HepG2 (cell line): Measurements from ENCODE around the gene SINHCAF. TPM values are rescaled to one million over a fixed set of nuclear protein-coding genes. Genes with fewer than 3 reads are reported as not detected.

Experiments
- ARNT2 ChIP-seq: sonication (generic); formaldehyde crosslinking; IDR thresholded peaks from 2 replicates; pipeline ENCODE4 v1.8.0; 2022; ENCODE audit warnings: mild to moderate bottlenecking, low read depth, missing genetic modification reagents, moderate library complexity
- BORCS8-MEF2B ChIP-seq: sonication (generic); formaldehyde crosslinking; IDR thresholded peaks from 2 replicates; pipeline ENCODE4 v1.8.0; 2022; ENCODE audit warnings: mild to moderate bottlenecking, missing genetic modification reagents
- CC2D1A ChIP-seq: sonication (generic); formaldehyde crosslinking; IDR thresholded peaks from 2 replicates; pipeline ENCODE4 v1.8.1; 2023; ENCODE audit warnings: mild to moderate bottlenecking, missing genetic modification reagents
- DNMT1 ChIP-seq: sonication (generic); formaldehyde crosslinking; IDR thresholded peaks from 2 replicates; pipeline ENCODE4 v1.5.1; 2020; ENCODE audit warnings: mild to moderate bottlenecking, missing genetic modification reagents
- IRX3 ChIP-seq: sonication (generic); formaldehyde crosslinking; IDR thresholded peaks from 2 replicates; pipeline ENCODE4 v1.8.1; 2023; ENCODE audit warnings: mild to moderate bottlenecking, low read depth, missing genetic modification reagents, borderline replicate concordance
- KDM4B ChIP-seq: sonication (generic); formaldehyde crosslinking; IDR thresholded peaks from 2 replicates; pipeline ENCODE4 v1.4.0; 2020; ENCODE audit warnings: missing genetic modification reagents
- LCORL ChIP-seq, 2 experiments: fragments of 450-650 bp in 1 of 2; sonication (generic) in 1 of 2; formaldehyde crosslinking in 1 of 2; IDR thresholded peaks; 2 replicates each; pipeline versions ENCODE4 v1.5.0 to v1.6.1; 2017 to 2020; ENCODE audit warnings: antibody characterized with exemption in 1 of 2, missing genetic modification reagents in 1 of 2
- MED1 ChIP-seq: sonication (generic); formaldehyde crosslinking; IDR thresholded peaks from 2 replicates; pipeline ENCODE4 v1.4.0; 2020; ENCODE audit warnings: missing genetic modification reagents
- NCOA1 ChIP-seq: sonication (generic); formaldehyde crosslinking; IDR thresholded peaks from 2 replicates; pipeline ENCODE4 v1.9.0; 2021; ENCODE audit warnings: missing genetic modification reagents
- NFIB ChIP-seq: sonication (generic); formaldehyde crosslinking; IDR thresholded peaks from 2 replicates; pipeline ENCODE4 v1.9.0; 2021; ENCODE audit warnings: missing genetic modification reagents, mild to moderate bottlenecking, borderline replicate concordance
- PAF1 ChIP-seq: IDR thresholded peaks from 2 replicates; pipeline ENCODE4 v1.6.1; 2016; ENCODE audit warnings: missing genetic modification reagents, missing compliant biosample characterization
- PRPF4 ChIP-seq: fragments of 200-400 bp; formaldehyde crosslinking; IDR thresholded peaks from 2 replicates; pipeline ENCODE4 v1.6.1; 2016; ENCODE audit warnings: low read length, low read depth; ENCODE audit not compliant: poor library complexity, severe bottlenecking
- RAD51 ChIP-seq: fragments of 450-650 bp; IDR thresholded peaks from 2 replicates; pipeline ENCODE4 v1.6.1; 2016; ENCODE audit warnings: borderline replicate concordance
- REL ChIP-seq: sonication (generic); formaldehyde crosslinking; conservative IDR thresholded peaks from 2 replicates; pipeline ENCODE4 v1.8.0; 2022; ENCODE audit warnings: mild to moderate bottlenecking, missing genetic modification reagents, moderate library complexity
- TCF7L2 ChIP-seq: IDR thresholded peaks from 2 replicates; pipeline ENCODE4 v1.6.1; 2011; ENCODE audit warnings: mild to moderate bottlenecking, low read depth, low read length, moderate library complexity
- TSC22D2 ChIP-seq: sonication (generic); formaldehyde crosslinking; IDR thresholded peaks from 2 replicates; pipeline ENCODE4 v1.5.1; 2020; ENCODE audit warnings: missing genetic modification reagents, mild to moderate bottlenecking, borderline replicate concordance
- ZNF143 ChIP-seq: sonication (generic); formaldehyde crosslinking; IDR thresholded peaks from 2 replicates; pipeline ENCODE4 v1.4.0; 2020; ENCODE audit warnings: missing genetic modification reagents
- ZNF20 ChIP-seq: sonication (generic); formaldehyde crosslinking; IDR thresholded peaks from 2 replicates; pipeline ENCODE4 v1.4.0; 2020; ENCODE audit warnings: mild to moderate bottlenecking, moderate library complexity, missing genetic modification reagents
- ZNF598 ChIP-seq: sonication (generic); formaldehyde crosslinking; IDR thresholded peaks from 2 replicates; pipeline ENCODE4 v1.5.1; 2020; ENCODE audit warnings: mild to moderate bottlenecking, missing genetic modification reagents, borderline replicate concordance
- ZNF841 ChIP-seq: sonication (generic); formaldehyde crosslinking; IDR thresholded peaks from 2 replicates; pipeline ENCODE4 v1.8.1; 2023; ENCODE audit warnings: missing genetic modification reagents, borderline replicate concordance
- ZNF878 ChIP-seq: sonication (generic); formaldehyde crosslinking; IDR thresholded peaks from 2 replicates; pipeline ENCODE4 v1.8.1; 2023; ENCODE audit warnings: mild to moderate bottlenecking, missing genetic modification reagents, moderate library complexity
- ZSCAN30 ChIP-seq: sonication (generic); formaldehyde crosslinking; IDR thresholded peaks from 2 replicates; pipeline ENCODE4 v1.5.0; 2020; ENCODE audit warnings: mild to moderate bottlenecking, missing genetic modification reagents
- polyA plus RNA-seq, 8 experiments: library from polyadenylated mRNA; depleted of rRNA in 3 of 8; stranded (reverse) in 7 of 8; unstranded in 1 of 8; fragments of >200 nt; fragmentation: Illumina TruSeq in 4 of 8; extraction: Trizol in 4 of 8; gene quantifications; 2 replicates each; pipeline versions ENCODE4 v1.2.1 to v1.2.3, GENCODE V29; 2011 to 2016; ENCODE audit warnings: low read depth in 4 of 8, missing spikeins in 1 of 8, mixed read lengths in 1 of 8; ENCODE audit not compliant: insufficient read depth in 1 of 8
- total RNA-seq, 5 experiments: library from RNA; depleted of rRNA; stranded (reverse); fragments of >200 nt; fragmentation: Illumina TruSeq; extraction: Trizol; gene quantifications; 2 replicates each; pipeline ENCODE4 v1.2.3, GENCODE V29; 2016; ENCODE audit warnings: low read depth in 1 of 5
- TF ChIP-seq, protein P1 (sequence below): sonication (generic); formaldehyde crosslinking; IDR thresholded peaks from 2 replicates; pipeline ENCODE4 v1.5.1; 2020; ENCODE audit warnings: mild to moderate bottlenecking, missing genetic modification reagents, moderate library complexity
- TF ChIP-seq, protein P2 (sequence below): conservative IDR thresholded peaks from 2 replicates; pipeline ENCODE4 v1.6.1; 2018; ENCODE audit warnings: missing genetic modification reagents
- TF ChIP-seq, protein P3 (sequence below): sonication (generic); formaldehyde crosslinking; IDR thresholded peaks from 2 replicates; pipeline ENCODE4 v1.9.0; 2021; ENCODE audit warnings: missing genetic modification reagents, mild to moderate bottlenecking, borderline replicate concordance
- TF ChIP-seq, protein P4 (sequence below): sonication (generic); formaldehyde crosslinking; IDR thresholded peaks from 2 replicates; pipeline ENCODE4 v1.5.0; 2020; ENCODE audit warnings: missing genetic modification reagents

SINHCAF gene
- total and polyA plus RNA-seq, 2 of the 13 experiments (the other 11 are each of a cell fraction or from before 2014, with no cell fraction given) = 54.6 to 97.8 TPM

DNA sequence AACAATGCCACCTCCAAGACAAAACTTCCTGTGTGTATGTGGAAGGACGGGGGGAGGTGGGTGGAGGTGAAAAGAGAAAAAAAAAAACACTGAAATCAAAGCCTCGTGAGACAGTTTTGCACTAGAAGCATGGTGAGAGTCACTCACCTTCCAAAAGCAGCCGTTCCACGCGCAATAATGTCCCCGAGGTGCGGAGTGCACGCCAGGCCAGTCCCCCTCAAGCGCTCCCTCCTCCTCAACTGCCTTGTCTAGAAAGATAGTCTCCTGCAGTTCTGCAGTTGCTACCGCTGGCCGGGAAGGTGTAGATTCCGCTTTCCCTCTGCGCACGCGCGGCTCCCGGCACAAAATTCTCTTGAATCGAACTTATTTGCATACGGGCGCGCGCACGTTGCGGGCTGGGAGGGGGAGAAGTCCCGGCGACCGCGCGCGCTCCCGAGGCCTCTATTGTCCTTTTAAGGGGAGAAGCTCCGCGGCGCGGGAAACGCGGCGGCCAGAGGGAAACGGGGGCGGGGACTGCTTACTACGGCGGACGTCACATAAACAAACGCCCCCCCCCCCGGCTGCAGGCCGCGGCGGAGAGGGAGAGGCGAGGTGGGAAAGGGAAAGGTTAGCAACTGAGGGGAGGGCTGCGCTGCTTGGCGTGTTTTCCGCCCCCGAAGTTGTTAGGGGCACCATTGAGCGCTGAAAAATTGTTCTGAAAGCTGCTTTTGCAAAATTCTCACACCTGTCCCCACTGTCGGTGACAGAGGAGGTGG, at the start of gene SINHCAF (continued):
- TF ChIP-seq TCF7L2 = no peak
- TF ChIP-seq ARNT2 (CRISPR knock-in tag) = no peak
- TF ChIP-seq RAD51 = no peak
- TF ChIP-seq, protein P1, sequence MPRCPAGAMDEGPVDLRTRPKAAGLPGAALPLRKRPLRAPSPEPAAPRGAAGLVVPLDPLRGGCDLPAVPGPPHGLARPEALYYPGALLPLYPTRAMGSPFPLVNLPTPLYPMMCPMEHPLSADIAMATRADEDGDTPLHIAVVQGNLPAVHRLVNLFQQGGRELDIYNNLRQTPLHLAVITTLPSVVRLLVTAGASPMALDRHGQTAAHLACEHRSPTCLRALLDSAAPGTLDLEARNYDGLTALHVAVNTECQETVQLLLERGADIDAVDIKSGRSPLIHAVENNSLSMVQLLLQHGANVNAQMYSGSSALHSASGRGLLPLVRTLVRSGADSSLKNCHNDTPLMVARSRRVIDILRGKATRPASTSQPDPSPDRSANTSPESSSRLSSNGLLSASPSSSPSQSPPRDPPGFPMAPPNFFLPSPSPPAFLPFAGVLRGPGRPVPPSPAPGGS (CRISPR knock-in tag) = no peak
- no peak; the same call in 1 of the 2 replicates for TF ChIP-seq ZNF878 (CRISPR knock-in tag)
- TF ChIP-seq, protein P2, sequence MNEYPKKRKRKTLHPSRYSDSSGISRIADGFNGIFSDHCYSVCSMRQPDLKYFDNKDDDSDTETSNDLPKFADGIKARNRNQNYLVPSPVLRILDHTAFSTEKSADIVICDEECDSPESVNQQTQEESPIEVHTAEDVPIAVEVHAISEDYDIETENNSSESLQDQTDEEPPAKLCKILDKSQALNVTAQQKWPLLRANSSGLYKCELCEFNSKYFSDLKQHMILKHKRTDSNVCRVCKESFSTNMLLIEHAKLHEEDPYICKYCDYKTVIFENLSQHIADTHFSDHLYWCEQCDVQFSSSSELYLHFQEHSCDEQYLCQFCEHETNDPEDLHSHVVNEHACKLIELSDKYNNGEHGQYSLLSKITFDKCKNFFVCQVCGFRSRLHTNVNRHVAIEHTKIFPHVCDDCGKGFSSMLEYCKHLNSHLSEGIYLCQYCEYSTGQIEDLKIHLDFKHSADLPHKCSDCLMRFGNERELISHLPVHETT (CRISPR knock-in tag) = no peak
- TF ChIP-seq ZNF143 (CRISPR knock-in tag) = no peak
- no peak for TF ChIP-seq REL
- TF ChIP-seq, protein P3, sequence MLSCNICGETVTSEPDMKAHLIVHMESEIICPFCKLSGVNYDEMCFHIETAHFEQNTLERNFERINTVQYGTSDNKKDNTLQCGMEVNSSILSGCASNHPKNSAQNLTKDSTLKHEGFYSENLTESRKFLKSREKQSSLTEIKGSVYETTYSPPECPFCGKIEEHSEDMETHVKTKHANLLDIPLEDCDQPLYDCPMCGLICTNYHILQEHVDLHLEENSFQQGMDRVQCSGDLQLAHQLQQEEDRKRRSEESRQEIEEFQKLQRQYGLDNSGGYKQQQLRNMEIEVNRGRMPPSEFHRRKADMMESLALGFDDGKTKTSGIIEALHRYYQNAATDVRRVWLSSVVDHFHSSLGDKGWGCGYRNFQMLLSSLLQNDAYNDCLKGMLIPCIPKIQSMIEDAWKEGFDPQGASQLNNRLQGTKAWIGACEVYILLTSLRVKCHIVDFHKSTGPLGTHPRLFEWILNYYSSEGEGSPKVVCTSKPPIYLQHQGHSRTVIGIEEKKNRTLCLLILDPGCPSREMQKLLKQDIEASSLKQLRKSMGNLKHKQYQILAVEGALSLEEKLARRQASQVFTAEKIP = no peak
- no peak for TF ChIP-seq NFIB
- no peak for TF ChIP-seq PRPF4
- TF ChIP-seq, protein P4, sequence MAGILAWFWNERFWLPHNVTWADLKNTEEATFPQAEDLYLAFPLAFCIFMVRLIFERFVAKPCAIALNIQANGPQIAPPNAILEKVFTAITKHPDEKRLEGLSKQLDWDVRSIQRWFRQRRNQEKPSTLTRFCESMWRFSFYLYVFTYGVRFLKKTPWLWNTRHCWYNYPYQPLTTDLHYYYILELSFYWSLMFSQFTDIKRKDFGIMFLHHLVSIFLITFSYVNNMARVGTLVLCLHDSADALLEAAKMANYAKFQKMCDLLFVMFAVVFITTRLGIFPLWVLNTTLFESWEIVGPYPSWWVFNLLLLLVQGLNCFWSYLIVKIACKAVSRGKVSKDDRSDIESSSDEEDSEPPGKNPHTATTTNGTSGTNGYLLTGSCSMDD (CRISPR knock-in tag) = no peak
- TF ChIP-seq PAF1 (CRISPR knock-in tag) = no peak
- TF ChIP-seq MED1 (CRISPR knock-in tag) = peak; percentile 37; the same call in 1 of the 2 replicates
- TF ChIP-seq TSC22D2 (CRISPR knock-in tag) = peak; percentile 63; the same call in 1 of the 2 replicates
- no peak for TF ChIP-seq ZNF20 (CRISPR knock-in tag)
- peak; percentile 76; the same call in 1 of the 2 replicates for TF ChIP-seq ZSCAN30 (CRISPR knock-in tag)
- TF ChIP-seq DNMT1 (CRISPR knock-in tag) = no peak
- no peak for TF ChIP-seq IRX3 (CRISPR knock-in tag)
- no peak for TF ChIP-seq ZNF598 (CRISPR knock-in tag)
- TF ChIP-seq NCOA1 (CRISPR knock-in tag) = no peak
- no peak for TF ChIP-seq CC2D1A (CRISPR knock-in tag)
- TF ChIP-seq ZNF841 (CRISPR knock-in tag) = no peak
- peak; percentile 16; the same call in 1 of the 2 replicates for TF ChIP-seq KDM4B (CRISPR knock-in tag)
- peak; percentile 51; the same call in 1 of the 2 replicates for TF ChIP-seq BORCS8-MEF2B (CRISPR knock-in tag)
- no peak for TF ChIP-seq LCORL (IDR thresholded peaks at IDR 0.05)
- TF ChIP-seq LCORL (CRISPR knock-in tag; IDR thresholded peaks at IDR 0.05) = no peak
